Subcutaneous adipose tissue (tissue), 4 donors: Measurements from ENCODE around the gene SRCAP. TPM values are rescaled to one million over a fixed set of nuclear protein-coding genes. Genes with fewer than 3 reads are reported as not detected.
A peak's percentile ranks its signal among the peaks of the same experiment; 100 is the strongest.

Source experiments
- small RNA-seq: library from RNA; depleted of rRNA; stranded (forward); fragments of <200 nt; gene quantifications from one replicate; pipeline ENCODE3, GENCODE V24; 2016
- total RNA-seq, 4 donors: library from RNA; depleted of rRNA; stranded (reverse); fragments of >200 nt; gene quantifications; one replicate each; pipeline ENCODE4 v1.1.0, GENCODE V29; 2016
- TF ChIP-seq, protein P1 (sequence below): fragments of 450-650 bp; IDR thresholded peaks from one replicate; pipeline ENCODE4 v1.5.1; 2016; ENCODE audit warnings: low read depth, mild to moderate bottlenecking, control low read depth, antibody characterized with exemption, moderate library complexity

SRCAP gene
- total RNA-seq, 4 donors from 2014 or later, result 14.1 to 33.7 (median 20.0) TPM

DNA sequence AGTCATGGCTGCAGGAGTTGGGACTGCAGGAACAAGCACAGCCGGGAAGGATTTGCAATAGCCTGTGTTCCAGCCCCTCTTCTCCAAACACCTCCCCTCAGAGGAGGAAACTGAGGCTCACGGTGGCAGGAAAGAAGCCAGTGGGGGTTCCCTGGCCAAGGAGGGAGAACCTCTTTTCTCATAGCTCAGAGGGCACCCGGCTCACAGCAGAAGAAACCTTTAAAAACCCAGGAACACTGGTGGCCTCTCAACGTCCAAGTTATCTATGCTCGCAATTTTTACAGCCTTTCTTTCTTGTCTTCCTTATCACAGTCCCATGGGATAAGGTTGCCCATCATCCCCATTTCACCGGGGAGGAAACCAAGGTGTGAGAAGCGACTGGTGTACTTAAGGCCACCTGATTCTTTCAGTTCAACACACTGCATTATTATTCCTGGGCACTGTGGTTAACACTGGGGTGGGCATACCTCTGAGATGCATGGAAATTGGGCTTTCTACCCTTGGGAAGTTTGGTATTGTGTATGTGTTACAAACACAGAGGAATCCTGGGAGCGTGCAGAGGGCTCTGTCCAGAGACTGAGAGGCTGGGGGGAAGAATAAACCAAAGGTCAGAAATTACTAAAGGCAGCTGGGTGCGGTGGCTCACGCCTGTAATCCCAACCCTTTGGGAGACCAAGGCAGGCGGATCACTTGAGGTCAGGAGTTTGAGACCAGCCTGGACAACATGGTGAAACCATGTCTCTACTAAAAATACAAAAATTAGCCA lies 88.8 kb downstream of the SRCAP start:
- TF ChIP-seq, protein P1, sequence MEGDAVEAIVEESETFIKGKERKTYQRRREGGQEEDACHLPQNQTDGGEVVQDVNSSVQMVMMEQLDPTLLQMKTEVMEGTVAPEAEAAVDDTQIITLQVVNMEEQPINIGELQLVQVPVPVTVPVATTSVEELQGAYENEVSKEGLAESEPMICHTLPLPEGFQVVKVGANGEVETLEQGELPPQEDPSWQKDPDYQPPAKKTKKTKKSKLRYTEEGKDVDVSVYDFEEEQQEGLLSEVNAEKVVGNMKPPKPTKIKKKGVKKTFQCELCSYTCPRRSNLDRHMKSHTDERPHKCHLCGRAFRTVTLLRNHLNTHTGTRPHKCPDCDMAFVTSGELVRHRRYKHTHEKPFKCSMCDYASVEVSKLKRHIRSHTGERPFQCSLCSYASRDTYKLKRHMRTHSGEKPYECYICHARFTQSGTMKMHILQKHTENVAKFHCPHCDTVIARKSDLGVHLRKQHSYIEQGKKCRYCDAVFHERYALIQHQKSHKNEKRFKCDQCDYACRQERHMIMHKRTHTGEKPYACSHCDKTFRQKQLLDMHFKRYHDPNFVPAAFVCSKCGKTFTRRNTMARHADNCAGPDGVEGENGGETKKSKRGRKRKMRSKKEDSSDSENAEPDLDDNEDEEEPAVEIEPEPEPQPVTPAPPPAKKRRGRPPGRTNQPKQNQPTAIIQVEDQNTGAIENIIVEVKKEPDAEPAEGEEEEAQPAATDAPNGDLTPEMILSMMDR, result no peak

Small RNAs within 50 kb of the gene (small RNA-seq; reads per million reads assigned to genes)
- gene RNU6-1043P, result not detected
- gene RNU6-416P, result not detected
- gene SNORA30, result 3.4 reads per million, percentile 64 among the genes with 10 or more reads in this experiment

Other genes with a start within 250 kb of the SRCAP start
- 10 to 100 TPM in 1 of 4 donors, 1 to 10 TPM in 3; 1.3 to 16.5 (median 4.1) TPM for gene ITGAL, start 226.4 kb upstream of the SRCAP start, total RNA-seq
- 10 to 100 TPM; 11.7 to 43.9 (median 19.2) TPM for gene ZNF768, start 172.6 kb upstream of the SRCAP start, total RNA-seq
- 10 to 100 TPM in 2 of 4 donors, 1 to 10 TPM in 2; 7.8 to 12.1 (median 10.1) TPM for gene ZNF747, start 164.3 kb upstream of the SRCAP start, total RNA-seq
- gene ZNF764, start 140.8 kb upstream of the SRCAP start, total RNA-seq, result 10 to 100 TPM in 1 of 4 donors, 1 to 10 TPM in 3; 3.6 to 11.3 (median 4.9) TPM
- gene ZNF688, start 127.5 kb upstream of the SRCAP start, total RNA-seq, result 10 to 100 TPM; 15.1 to 24.7 (median 17.0) TPM
- gene ZNF785, start 113.5 kb upstream of the SRCAP start, total RNA-seq, result 1 to 10 TPM; 2.9 to 8.4 (median 6.6) TPM
- 1 to 10 TPM; 5.3 to 9.8 (median 7.4) TPM for gene ZNF689, start 88.8 kb upstream of the SRCAP start, total RNA-seq
- gene PRR14, start 48.2 kb upstream of the SRCAP start, total RNA-seq, result 10 to 100 TPM; 16.0 to 46.0 (median 22.1) TPM
- 10 to 100 TPM in 3 of 4 donors, 1 to 10 TPM in 1; 8.0 to 25.8 (median 16.3) TPM for gene FBRS, start 40.7 kb upstream of the SRCAP start, total RNA-seq
- 10 to 100 TPM; 17.8 to 27.5 (median 21.6) TPM for gene PHKG2, start 49.3 kb downstream of the SRCAP start, total RNA-seq
- 1 to 10 TPM in 3 of 4 donors, not detected in 1; 1.9 to 6.2 (median 2.7) TPM for gene CFAP119, start 62.9 kb downstream of the SRCAP start, total RNA-seq
- gene RNF40, start 63.2 kb downstream of the SRCAP start, total RNA-seq, result 10 to 100 TPM; 37.8 to 78.7 (median 54.2) TPM
- 10 to 100 TPM in 1 of 4 donors, 1 to 10 TPM in 3; 6.6 to 13.4 (median 9.0) TPM for gene ZNF629, start 88.0 kb downstream of the SRCAP start, total RNA-seq
- gene BCL7C, start 194.9 kb downstream of the SRCAP start, total RNA-seq, result 10 to 100 TPM; 15.3 to 34.9 (median 24.3) TPM
- 1 to 10 TPM in 2 of 4 donors, under 1 TPM in 1, not detected in 1; 0.85 to 2.9 (median 2.8) TPM for gene CTF1, start 197.4 kb downstream of the SRCAP start, total RNA-seq
- gene FBXL19, start 224.4 kb downstream of the SRCAP start, total RNA-seq, result 1 to 10 TPM; 2.4 to 6.2 (median 4.2) TPM
- 10 to 100 TPM; 13.4 to 41.1 (median 36.3) TPM for gene ORAI3, start 249.9 kb downstream of the SRCAP start, total RNA-seq